RWPE1 (cell line): Measurements from ENCODE around the gene GPC3.

Source experiments
- CTCF ChIA-PET: fragments of 350-600 bp; sonication (Branson Sonifier 250); formaldehyde crosslinking; extraction: SDS; loops from one replicate; lab custom pipeline; 2021; lab: Yijun Ruan, JAX
- POLR2A ChIA-PET: fragments of 400-600 bp; formaldehyde crosslinking; extraction: SDS; loops from one replicate; lab custom pipeline; 2020; ENCODE audit warnings: antibody characterized with exemption; ENCODE audit not compliant: low non-redundant PET; lab: Yijun Ruan, JAX
- DNase-seq: peaks from one replicate; pipeline ENCODE4 v3.0.0; 2012; ENCODE audit warnings: low spot score
- H3K27ac ChIP-seq: fragments of 450-650 bp; 2 replicates; pipeline ENCODE4 v1.5.1; 2017
- TF ChIP-seq, protein P1 (sequence below): fragments of 450-650 bp; conservative IDR thresholded peaks from 2 replicates; pipeline ENCODE4 v1.5.1; 2017; ENCODE audit warnings: low read depth, mild to moderate bottlenecking

The GPC3 gene

DNA sequence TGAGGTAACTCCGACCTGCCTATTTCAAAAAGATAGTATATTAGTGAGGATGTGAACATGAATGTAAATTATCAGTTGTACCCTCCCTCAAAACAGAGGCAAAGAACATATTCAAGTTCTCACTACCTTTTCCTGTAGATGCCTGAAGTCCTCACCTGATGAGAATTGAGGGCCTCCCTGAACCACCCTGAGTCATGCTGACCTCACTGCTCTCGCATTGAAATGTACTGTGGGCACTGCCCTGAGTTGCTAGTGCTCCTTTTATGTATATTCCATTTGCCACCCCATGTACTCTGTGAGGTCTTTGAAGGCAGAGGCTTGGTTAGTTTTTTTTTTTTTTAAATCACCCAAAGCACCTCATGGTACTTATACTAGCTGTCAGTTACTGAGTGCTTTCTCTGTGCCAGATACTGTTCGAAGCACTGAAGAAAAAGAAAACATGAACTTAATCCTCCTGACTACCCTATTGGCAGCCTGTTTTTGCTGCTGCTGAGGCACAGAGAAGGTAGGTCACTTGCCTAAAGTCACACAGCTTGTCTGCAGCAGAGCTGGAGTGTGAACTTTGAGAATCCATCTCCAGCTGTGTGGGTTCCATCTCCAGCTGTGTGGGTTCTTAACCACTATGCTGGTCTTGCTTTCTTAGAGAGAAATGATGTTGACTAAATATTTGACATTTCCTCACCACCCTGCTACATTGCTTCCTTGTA lies 317.0 kb downstream of the GPC3 start:
- TF ChIP-seq, protein P1, sequence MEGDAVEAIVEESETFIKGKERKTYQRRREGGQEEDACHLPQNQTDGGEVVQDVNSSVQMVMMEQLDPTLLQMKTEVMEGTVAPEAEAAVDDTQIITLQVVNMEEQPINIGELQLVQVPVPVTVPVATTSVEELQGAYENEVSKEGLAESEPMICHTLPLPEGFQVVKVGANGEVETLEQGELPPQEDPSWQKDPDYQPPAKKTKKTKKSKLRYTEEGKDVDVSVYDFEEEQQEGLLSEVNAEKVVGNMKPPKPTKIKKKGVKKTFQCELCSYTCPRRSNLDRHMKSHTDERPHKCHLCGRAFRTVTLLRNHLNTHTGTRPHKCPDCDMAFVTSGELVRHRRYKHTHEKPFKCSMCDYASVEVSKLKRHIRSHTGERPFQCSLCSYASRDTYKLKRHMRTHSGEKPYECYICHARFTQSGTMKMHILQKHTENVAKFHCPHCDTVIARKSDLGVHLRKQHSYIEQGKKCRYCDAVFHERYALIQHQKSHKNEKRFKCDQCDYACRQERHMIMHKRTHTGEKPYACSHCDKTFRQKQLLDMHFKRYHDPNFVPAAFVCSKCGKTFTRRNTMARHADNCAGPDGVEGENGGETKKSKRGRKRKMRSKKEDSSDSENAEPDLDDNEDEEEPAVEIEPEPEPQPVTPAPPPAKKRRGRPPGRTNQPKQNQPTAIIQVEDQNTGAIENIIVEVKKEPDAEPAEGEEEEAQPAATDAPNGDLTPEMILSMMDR = no peak
- H3K27ac ChIP-seq = no peak overlapping the region
- POLR2A ChIA-PET = no interaction called here
- CTCF ChIA-PET = no interaction called here
- DNase-seq = peak; percentile 4

DNA sequence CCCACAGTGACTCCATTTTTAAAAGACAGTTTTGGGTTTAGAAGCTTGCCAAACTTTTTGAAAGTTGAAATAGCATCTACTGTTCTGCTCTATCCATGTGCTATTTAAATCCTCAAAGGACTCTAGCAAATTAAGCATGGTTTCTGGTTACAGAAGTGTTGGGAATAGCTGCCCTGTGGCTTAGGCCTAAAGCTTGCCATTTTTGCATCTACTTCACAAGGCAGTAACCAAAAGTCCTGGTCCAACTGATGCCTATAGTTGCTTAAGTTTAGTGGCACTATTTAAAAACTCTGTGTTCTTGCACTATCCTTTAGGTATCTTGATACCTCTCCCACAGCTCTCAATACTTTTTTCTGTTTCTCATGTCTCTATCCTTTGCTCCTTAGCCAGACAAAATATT lies 319.1 kb downstream of the GPC3 start:
- CTCF ChIA-PET = no interaction called here

DNA sequence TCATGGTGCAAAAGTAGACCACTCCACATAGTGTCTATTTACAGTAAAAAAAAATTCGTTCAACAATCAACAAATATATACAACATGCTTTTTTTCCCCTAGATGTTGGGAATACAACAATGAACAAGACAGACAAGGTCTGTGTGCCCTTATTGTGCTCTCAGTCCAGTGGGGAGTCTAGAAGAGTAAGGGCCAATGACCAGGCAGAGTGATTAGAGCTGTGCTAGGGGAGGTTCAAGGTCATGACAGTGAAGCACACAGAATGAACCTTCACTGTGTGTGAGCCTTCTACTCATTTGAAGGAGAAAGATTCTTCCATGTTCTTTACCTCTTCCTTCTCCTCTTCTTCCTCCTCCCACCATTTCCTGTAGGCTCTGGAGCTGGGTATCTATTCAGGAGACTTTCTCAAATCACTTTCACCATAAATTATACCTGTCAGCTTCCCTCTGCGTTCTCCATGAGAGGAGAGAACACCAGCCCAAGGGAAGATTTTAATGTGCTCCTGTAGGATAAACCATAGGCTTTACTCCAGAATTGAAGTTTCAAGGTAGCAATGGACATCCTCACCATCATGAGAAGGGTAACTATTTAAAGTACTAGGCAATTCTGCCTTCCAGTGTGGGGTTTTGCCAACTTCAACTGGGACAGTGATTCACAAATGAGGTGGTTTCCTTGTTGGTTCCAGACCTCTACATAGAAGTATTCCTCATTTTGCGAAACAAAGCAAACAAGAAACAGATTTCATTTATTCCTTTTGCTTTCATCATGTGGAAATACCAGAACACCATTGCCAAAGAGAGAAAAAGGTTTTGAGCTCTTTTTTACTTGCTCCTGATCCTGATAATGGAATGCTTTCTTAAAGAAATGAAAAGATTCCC lies 323.2 kb downstream of the GPC3 start:
- CTCF ChIA-PET = interaction anchor here (0.6 to 0.7 kb wide), 2 partner anchors 60 to 712 kb away, joined by 3 to 4 read pairs; no protein-coding TSS in a partner anchor
- POLR2A ChIA-PET = no interaction called here

More for the DNA sequence above, 319.1 kb downstream of the GPC3 start:
- no peak overlapping the region for H3K27ac ChIP-seq
- POLR2A ChIA-PET = no interaction called here
- TF ChIP-seq, protein P1 = no peak
- no peak for DNase-seq

DNA sequence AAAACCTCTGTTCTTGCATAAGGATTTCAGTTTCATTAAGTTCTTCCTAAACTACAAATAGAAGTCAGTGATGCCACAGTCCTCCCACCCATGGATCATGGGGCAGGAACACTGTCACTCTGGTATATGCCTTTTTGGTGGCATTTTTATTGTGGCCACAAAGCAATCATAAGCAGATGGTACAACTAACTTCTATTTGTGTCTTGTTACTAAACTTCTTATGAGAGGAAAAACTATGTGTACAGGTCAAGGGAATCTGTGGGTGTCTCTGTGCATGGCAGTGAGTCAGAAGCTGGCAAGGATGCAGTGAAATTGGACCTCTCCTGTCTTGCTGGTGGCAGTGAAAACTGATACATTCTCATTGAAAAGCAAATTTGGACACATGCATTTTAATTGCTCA lies 325.1 kb downstream of the GPC3 start:
- TF ChIP-seq, protein P1 = no peak
- ChIA-PET POLR2A (no interaction called here), CTCF (no interaction called here)
- H3K27ac ChIP-seq = no peak overlapping the region
- DNase-seq = no peak

More for the DNA sequence above, 323.2 kb downstream of the GPC3 start:
- TF ChIP-seq, protein P1 = no peak
- H3K27ac ChIP-seq = no peak overlapping the region
- DNase-seq = no peak

DNA sequence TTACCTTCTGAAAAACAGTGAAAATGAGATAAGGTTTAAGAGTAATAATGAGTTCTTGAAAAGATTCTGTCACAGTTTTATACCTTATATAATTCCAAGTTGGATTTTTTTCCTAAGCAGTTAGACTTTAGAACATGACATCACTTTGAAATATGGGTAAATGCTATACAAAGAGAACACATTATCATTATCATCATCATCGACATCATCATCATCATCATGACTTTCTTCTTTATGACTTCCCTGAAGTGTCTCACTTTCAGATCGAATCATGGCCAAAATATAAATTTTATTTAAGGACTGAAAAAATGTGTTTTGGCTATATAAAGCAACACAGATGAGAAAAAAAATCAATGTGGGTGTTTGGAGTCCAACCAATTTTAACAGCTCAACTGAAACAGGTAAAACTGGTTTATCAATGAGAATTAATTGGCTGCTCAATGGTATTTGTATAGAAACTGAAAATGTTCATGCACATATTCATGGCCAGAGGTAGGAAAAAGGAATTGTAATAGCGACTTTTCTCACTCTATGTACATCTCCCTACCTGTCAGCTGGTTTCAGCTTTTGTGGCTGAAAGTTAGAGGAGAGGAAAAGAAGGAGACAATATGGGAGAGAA lies 327.0 kb downstream of the GPC3 start:
- ChIA-PET POLR2A (no interaction called here), CTCF (no interaction called here)
- H3K27ac ChIP-seq = no peak overlapping the region
- TF ChIP-seq, protein P1 = no peak
- DNase-seq = no peak
